ENCODE results near the gene OBSCN.

GRCh38 chr1:228289996-228290881, 82.4 kb downstream of the OBSCN start:
- TF ChIP-seq REST (IDR thresholded peaks at IDR 0.05; ENCODE audit: insufficient read depth in 1 of 2, low read depth in 2 of 2, low read length in 2 of 2) (no peak), POLR2AphosphoS5 (IDR thresholded peaks at IDR 0.05; ENCODE audit: low read depth, low read length) (no peak), TAF1 (IDR thresholded peaks at IDR 0.05; ENCODE audit: borderline replicate concordance, insufficient read depth, low read length) (no peak)
